Measurements from ENCODE around the gene GTF3C2.

GTF3C2 gene

GRCh38 chr2:27356382-27357181 is at the start of gene GTF3C2 (continued):
- TF ChIP-seq KLF9 (tag by site-specific recombination; IDR thresholded peaks at IDR 0.05; ENCODE audit: low read depth) (no peak), ZNF10 (tag by site-specific recombination; IDR thresholded peaks at IDR 0.05) (no peak)

GRCh38 chr2:27400348-27401135 is 44.0 kb upstream of the GTF3C2 start:
- peaks cover 25 to 33% of the 10 kb centered on the region in 2 experiments; a peak in 2 of 3 replicates for H3K36me3 ChIP-seq (ENCODE audit: control insufficient read depth in 2 of 2, insufficient read depth in 1 of 2, low read length in 2 of 2)
- no peaks in the 10 kb centered on the region for H3K9me3 ChIP-seq (ENCODE audit: control insufficient read depth, insufficient read depth, low read depth, low read length)
- H3K4me1 ChIP-seq (ENCODE audit: control insufficient read depth, insufficient read depth, low read length) = peaks cover 2% of the 10 kb centered on the region; the same call in 1 of the 2 replicates
- 0 out of 2 replicates have a peak overlapping the region, but pooled peaks have one; percentile 43 for H3K27ac ChIP-seq (ENCODE audit: extremely low read depth, low read depth, low read length)
- TF ChIP-seq ZNF121 (tag by site-specific recombination; IDR thresholded peaks at IDR 0.05) = peak; percentile 55; the same call in 1 of the 2 replicates
- no peak for TF ChIP-seq ZNF354C (tag by site-specific recombination; IDR thresholded peaks at IDR 0.05; ENCODE audit: borderline replicate concordance, low read depth)
- H3K4me3 ChIP-seq (ENCODE audit: low read depth, low read length) = no peak overlapping the region
- CTCF ChIA-PET = interaction anchor here (0.7 kb wide), 1 partner anchor 136 kb away, joined by 3 read pairs; no protein-coding TSS in a partner anchor
- POLR2A ChIA-PET = no interaction called here

DNA sequence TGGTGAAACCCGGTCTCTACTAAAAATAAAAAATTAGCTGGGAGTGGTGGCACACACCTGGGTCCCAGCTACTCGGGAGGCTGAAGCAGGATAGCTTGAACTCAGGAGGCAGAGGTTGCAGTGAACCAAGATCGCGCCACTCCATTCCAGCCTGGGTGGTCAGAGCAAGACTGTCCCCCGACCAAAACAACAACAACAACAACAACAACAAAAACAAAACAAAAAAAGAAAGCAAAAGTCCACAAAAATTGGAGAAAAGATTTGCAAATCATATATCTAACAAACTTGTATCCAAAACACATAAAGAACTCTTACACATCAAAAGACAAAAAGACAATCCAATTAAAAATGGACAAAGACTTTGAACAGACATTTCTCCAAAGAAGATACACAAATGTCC is 42.4 kb upstream of the GTF3C2 start:
- ChIA-PET POLR2A (no interaction called here), CTCF (interaction anchor here (0.6 kb wide), 1 partner anchor 217 kb away, joined by 4 read pairs; no protein-coding TSS in a partner anchor)
- no peaks in the 10 kb centered on the region for H3K9me3 ChIP-seq (ENCODE audit: control insufficient read depth, insufficient read depth, low read depth, low read length)
- no peak overlapping the region for H3K4me3 ChIP-seq (ENCODE audit: low read depth, low read length)
- no peak for TF ChIP-seq ZSCAN30 (tag by site-specific recombination; IDR thresholded peaks at IDR 0.05)
- no peak for TF ChIP-seq ZNF530 (tag by site-specific recombination; IDR thresholded peaks at IDR 0.05; ENCODE audit: low read depth)
- no peak for TF ChIP-seq ZNF426 (tag by site-specific recombination; IDR thresholded peaks at IDR 0.05)
- TF ChIP-seq ZNF561 (tag by site-specific recombination; IDR thresholded peaks at IDR 0.05; ENCODE audit: borderline replicate concordance) = no peak
- TF ChIP-seq CTCF (tag by site-specific recombination; IDR thresholded peaks at IDR 0.05) = no peak
- TF ChIP-seq KLF7 (tag by site-specific recombination; IDR thresholded peaks at IDR 0.05; ENCODE audit: borderline replicate concordance) = no peak
- H3K27ac ChIP-seq (ENCODE audit: extremely low read depth, low read depth, low read length) = no peak overlapping the region
- H3K4me1 ChIP-seq (ENCODE audit: control insufficient read depth, insufficient read depth, low read length) = peaks cover 2% of the 10 kb centered on the region; the same call in 1 of the 2 replicates
- peaks cover 19 to 22% of the 10 kb centered on the region in 2 experiments; a peak in 2 of 3 replicates for H3K36me3 ChIP-seq (ENCODE audit: control insufficient read depth in 2 of 2, insufficient read depth in 1 of 2, low read length in 2 of 2)

- Histone ChIP-seq H3K4me1 (ENCODE audit: control insufficient read depth, insufficient read depth, low read length) (peaks cover 2% of the 10 kb centered on the region; the same call in 1 of the 2 replicates), H3K4me3 (ENCODE audit: low read depth, low read length) (no peak overlapping the region), H3K36me3 (ENCODE audit: control insufficient read depth in 2 of 2, insufficient read depth in 1 of 2, low read length in 2 of 2) (peaks cover 9 to 11% of the 10 kb centered on the region in 2 experiments; a peak in 2 of 3 replicates), H3K27ac (ENCODE audit: extremely low read depth, low read depth, low read length) (no peak overlapping the region), H3K9me3 (ENCODE audit: control insufficient read depth, insufficient read depth, low read depth, low read length) (no peaks in the 10 kb centered on the region)
- CTCF ChIA-PET = no interaction called here
- POLR2A ChIA-PET = no interaction called here
- TF ChIP-seq ZNF514 (tag by site-specific recombination; IDR thresholded peaks at IDR 0.05) = no peak
- no peak for TF ChIP-seq BCL11A (tag by site-specific recombination; IDR thresholded peaks at IDR 0.05; ENCODE audit: low read depth)
- TF ChIP-seq PRDM1 (tag by site-specific recombination; IDR thresholded peaks at IDR 0.05) = no peak
- TF ChIP-seq, protein P1, sequence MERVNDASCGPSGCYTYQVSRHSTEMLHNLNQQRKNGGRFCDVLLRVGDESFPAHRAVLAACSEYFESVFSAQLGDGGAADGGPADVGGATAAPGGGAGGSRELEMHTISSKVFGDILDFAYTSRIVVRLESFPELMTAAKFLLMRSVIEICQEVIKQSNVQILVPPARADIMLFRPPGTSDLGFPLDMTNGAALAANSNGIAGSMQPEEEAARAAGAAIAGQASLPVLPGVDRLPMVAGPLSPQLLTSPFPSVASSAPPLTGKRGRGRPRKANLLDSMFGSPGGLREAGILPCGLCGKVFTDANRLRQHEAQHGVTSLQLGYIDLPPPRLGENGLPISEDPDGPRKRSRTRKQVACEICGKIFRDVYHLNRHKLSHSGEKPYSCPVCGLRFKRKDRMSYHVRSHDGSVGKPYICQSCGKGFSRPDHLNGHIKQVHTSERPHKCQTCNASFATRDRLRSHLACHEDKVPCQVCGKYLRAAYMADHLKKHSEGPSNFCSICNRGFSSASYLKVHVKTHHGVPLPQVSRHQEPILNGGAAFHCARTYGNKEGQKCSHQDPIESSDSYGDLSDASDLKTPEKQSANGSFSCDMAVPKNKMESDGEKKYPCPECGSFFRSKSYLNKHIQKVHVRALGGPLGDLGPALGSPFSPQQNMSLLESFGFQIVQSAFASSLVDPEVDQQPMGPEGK (tag by site-specific recombination; IDR thresholded peaks at IDR 0.05) = no peak
- TF ChIP-seq ZBTB21 (tag by site-specific recombination; IDR thresholded peaks at IDR 0.05) = no peak
- TF ChIP-seq YY2 (tag by site-specific recombination; IDR thresholded peaks at IDR 0.05) = no peak
- no peak for TF ChIP-seq YY1 (tag by site-specific recombination; IDR thresholded peaks at IDR 0.05)
- no peak for TF ChIP-seq ZNF146 (tag by site-specific recombination; IDR thresholded peaks at IDR 0.05)
- no peak for TF ChIP-seq ZNF510 (tag by site-specific recombination; IDR thresholded peaks at IDR 0.05; ENCODE audit: insufficient replicate concordance)
Measured at GRCh38 chr2:27393225-27393624, 36.7 kb upstream of the GTF3C2 start.
